Measurements from ENCODE around the gene GLRX.

GRCh38 chr5:95845391-95845790 is 22.9 kb upstream of the GLRX start:
- TF ChIP-seq CTCF (CRISPR knock-in tag; IDR thresholded peaks at IDR 0.05) = no peak
- no peak for TF ChIP-seq MXD3 (CRISPR knock-in tag; IDR thresholded peaks at IDR 0.05)
- TF ChIP-seq MEF2D (CRISPR knock-in tag; IDR thresholded peaks at IDR 0.05) = no peak
- no peak for TF ChIP-seq HNRNPH1 (optimal IDR thresholded peaks at IDR 0.05; ENCODE audit: low read depth, low read length)
- TF ChIP-seq ZSCAN20 (CRISPR knock-in tag; IDR thresholded peaks at IDR 0.05; ENCODE audit: borderline replicate concordance) = no peak
- TF ChIP-seq ARID2 (CRISPR knock-in tag; IDR thresholded peaks at IDR 0.05; ENCODE audit: borderline replicate concordance) = no peak
- TF ChIP-seq MXD4 (CRISPR knock-in tag; IDR thresholded peaks at IDR 0.05) = no peak
- TF ChIP-seq ZNF740 (CRISPR knock-in tag; IDR thresholded peaks at IDR 0.05) = no peak
- no peak for TF ChIP-seq CREM (IDR thresholded peaks at IDR 0.05)
- no peak for TF ChIP-seq CREM (CRISPR knock-in tag; IDR thresholded peaks at IDR 0.05)
- no peak for TF ChIP-seq NCOA1 (CRISPR knock-in tag; IDR thresholded peaks at IDR 0.05)
- no peak for TF ChIP-seq TP53 (CRISPR knock-in tag; conservative IDR thresholded peaks at IDR 0.05)
- TF ChIP-seq ATF2 (CRISPR knock-in tag; IDR thresholded peaks at IDR 0.05) = no peak
- no peak for TF ChIP-seq ZNF513 (CRISPR knock-in tag; conservative IDR thresholded peaks at IDR 0.05)

Data from HepG2 (cell line).